Suppressor macrophage treated with lipopolysaccharide for 1 hour (primary cell): ENCODE data around the gene PSG7.
"Not testable (repeated sequence)": the region's sequence is repeated elsewhere in the genome, so short reads cannot be mapped to it uniquely, and the experiment has no call there.

Experiments used
- DNase-seq, 3 donors: peaks; one replicate each; pipeline ENCODE4 v3.0.0-alpha.2; 2020 to 2022

The PSG7 gene

DNA sequence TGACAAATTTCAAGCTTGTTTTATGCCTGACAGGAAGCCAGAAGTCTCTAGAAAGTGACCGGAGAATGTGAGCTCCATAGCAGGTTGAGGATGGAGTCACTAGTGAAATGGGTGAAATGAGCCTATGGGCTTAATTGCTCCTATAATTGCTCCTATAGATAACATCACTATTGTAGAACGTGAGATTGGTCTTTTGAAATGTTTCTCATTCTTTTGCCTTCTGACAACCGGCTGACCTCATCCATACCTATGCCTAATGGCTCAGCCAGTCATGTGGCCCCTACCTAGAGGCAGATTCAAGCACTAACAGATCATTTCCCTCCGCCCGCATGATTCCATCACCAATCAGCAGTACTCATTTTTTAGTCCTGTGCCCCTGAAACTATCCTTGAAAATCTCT, 23.5 kb downstream of the PSG7 start:
- DNase-seq: not testable (repeated sequence)

DNA sequence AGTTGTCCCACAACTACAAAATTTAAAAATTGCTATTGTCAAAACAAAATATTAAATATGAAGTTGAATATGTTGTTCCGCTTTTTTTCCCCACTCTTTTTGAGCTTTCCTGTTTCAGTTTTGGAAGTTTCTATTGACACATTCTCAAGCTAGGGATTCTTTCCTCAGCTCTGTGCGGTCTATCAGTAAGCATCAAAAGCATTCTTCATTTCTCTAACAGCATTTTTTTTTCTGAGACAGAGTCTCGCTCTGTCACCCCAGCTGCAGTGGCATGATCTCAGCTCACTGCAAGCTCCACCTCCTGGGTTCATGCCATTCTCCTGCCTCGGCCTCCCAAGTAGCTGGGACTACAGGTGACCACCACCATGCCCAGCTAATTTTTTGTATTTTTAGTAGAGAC, 24.1 kb downstream of the PSG7 start:
- DNase-seq: not testable (repeated sequence)

DNA sequence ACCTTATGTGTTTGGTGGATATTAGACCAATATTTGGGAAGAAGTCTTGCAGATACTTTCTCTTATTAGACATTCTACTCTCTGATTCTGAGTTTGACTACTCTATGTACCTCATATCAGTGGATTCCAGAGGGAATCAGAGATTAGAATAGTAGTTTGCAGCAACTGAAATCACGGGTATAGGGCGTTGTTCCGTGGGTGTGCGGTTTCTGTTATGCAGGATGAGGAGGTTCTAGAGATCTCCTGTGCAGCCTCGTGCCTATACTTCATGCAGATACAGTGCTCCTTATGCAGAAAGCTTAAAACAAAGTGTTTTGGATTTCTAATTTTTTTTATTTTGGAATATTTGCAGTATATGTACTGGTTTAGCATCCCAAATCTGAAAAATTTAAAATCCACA, 25.3 kb downstream of the PSG7 start:
- DNase-seq: not testable (repeated sequence)

DNA sequence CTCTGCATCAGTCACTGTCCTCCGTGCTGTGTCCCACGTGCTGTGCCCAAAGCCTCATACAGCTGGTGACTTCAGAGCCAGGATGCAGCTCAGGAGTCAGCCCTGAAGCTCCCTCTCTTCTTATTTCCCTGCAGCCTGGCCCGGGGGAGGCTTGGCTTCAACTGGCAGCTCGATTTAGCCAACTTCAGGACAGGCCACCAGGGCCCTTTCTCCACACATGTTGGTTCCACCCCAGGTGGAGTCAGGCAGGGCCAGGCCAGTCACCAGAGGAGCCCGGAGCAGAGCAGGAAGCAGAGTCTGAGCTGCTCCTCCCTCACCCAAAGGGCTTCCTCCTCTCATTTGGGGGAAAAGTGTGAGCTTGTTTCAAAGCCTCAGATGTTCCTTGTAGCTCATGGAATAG, 30.8 kb downstream of the PSG7 start:
- DNase-seq: not testable (repeated sequence)

DNA sequence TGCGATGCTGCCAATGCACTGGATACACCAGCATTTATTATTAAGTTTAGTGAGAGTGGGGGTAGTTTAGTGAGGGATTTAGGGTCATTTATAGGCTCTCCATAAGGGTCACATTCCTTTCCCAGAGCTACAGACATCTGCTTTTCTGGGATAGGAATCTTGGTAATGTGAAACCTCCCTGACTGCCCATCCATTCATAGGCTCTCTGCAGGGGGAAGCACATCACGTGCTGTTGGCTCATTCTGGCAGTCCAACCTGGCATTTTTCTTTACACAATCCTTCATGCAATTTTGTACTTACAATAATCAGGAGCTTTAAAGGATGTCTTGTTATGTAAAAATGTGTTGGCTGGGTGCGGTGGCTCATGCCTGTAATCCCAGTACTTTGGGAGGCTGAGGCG, 36.4 kb downstream of the PSG7 start:
- DNase-seq: not testable (repeated sequence)

DNA sequence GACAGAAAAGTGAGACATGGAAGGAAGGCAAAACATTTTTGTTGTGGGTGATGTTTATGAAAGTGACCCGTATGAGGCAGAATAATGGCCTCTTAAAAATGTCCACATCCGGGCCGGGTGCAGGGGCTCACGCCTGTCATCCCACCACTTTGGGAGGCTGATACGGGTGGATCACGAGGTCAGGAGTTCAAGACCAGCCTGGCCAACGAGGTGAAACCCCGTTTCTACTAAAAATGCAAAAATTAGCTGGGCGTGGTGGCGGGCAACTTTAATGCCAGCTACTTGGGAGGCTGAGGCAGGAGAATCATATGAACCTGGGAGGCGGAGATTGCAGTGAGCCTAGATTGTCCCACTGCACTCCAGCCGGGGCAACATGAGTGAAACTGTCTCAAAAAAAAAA, 37.3 kb downstream of the PSG7 start:
- not testable (repeated sequence) for DNase-seq

DNA sequence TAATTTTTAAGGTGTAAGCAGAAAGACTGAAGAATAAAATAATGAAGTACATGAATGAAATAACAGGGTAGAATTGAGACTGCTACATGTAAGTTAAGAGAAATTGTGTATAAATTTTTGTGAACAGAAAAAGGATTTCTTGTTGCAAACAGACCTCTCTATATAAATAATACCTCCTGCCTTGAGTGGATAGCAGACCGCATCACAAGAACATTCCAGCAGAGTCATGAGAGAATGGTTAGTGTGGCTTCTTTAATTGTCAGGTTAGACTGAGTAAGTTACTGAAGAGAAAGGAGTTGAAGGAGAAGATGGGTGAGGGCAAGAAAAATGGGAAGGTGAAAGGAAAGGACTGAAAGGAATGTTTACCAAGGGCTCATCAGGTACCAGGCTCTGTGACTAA, 37.9 kb downstream of the PSG7 start:
- DNase-seq: not testable (repeated sequence)

DNA sequence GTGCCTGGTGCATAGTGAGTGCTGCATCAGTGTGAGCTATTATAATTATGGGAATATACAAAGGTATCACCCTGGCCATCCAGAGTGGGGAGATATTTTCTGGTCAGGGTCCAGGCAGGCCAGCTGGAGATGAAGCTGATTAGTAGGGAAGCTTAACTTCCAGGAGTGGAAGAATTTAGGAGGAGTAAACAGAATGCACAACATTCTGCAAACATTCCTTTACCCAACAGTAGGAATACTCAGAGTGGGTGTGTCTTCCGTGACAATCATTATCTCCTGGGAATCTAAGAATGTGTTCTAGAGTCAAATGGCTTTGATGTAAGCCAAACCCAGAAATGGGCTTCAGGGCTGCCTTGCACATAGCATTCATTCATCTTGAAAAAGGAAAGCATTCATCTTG, 38.4 kb downstream of the PSG7 start:
- not testable (repeated sequence) for DNase-seq

DNA sequence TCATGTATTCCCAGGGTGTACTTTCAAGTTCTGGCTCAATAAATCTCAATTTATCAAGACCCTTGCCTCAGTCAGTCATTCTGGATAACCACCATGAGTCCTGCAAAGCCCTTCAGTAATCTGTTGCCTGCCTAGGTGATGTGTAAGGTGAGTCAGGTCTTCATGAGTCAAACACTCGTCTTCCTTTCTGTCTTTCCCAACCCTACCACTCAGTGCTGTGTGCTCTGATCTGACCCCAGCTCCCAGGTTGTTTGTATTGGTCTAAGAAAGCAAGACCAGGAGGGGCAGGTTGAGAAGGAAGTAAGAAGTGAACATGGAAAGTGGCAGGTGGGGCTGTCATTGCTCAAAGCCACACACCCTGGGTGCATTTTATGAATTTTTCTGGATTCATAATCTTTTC, 39.3 kb downstream of the PSG7 start:
- not testable (repeated sequence) for DNase-seq

DNA sequence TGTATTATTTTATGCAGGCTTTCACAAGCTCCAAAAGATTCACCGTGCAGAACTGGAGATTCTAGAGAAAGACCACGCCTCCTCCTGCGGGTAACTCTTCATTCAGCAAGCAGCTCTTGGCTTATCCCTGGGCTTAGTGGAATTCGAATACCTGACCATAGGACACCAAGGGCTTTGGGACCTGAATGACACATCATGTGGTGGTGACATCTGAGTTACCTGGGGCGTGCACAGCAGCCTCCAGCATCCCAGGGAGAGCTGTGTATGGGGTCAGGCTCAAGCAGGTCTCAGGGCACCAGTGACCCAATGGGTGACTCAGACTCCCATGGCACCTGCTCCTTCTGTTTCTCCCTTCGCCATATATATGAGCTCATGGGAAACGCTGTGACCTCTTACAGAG, 46.6 kb downstream of the PSG7 start:
- not testable (repeated sequence) for DNase-seq

DNA sequence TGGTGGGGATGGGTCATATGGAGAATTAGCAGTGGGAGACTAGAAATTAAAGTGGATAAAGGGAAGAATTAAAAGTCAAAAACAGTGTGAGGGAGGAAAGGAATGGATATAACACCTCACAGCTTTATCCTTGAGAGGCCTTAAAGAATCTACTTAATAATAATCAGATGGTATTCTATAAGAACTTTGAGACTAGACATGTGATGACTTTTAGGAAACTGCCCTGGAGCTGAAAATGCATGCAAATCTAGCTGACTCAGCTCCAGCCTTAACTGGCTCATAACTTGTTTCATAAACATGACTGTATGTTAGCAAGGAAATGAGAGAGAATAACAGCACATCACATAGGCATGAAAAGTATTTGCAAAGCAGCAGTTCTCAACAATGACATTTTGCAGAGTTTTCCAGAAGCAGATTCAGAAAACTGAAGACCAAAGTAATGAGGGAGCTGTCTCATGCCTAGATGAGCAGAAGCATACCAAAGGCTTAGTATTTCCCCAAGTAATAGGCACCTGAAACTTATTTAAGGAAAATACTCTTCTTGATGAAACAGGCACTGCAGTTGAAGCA, 49.0 kb downstream of the PSG7 start:
- DNase-seq: not testable (repeated sequence)

DNA sequence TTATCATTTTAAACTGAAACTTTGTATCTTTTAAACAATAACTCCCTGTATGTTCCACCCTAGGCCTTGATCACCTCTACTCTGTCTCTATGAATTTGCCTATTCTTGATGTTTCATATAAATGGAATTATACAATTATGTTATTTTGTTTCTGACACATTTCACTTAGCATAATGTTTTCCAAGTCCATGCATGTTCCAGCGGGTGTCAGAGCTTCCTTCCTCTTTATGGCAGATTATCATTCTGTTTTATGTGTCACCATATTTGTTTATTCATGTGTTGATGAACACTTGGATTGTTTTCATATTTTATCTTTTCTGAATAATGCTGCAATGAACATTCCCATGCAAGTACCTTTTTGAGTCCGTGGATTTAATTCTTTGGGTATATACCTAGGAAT, 54.3 kb downstream of the PSG7 start:
- DNase-seq: not testable (repeated sequence)

DNA sequence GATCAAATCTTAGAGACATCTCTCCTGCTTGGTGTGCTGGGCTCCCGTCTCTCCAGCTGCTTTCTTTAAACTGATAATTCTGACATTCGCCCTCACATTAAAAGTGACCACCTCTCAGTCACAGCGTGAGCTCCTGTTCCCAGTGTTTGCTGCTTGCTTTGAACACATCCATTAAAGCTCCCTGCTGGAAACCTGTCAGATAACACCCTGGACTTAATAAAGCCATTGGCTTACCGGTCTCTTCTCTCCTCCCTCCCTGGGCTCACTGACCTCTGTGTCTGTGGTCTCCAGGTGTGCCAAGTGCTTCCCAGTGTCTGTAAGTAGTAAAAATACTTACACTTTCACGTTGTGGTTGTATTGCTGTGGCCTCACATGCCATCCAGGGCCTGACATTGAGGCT, 55.0 kb downstream of the PSG7 start:
- not testable (repeated sequence) for DNase-seq

DNA sequence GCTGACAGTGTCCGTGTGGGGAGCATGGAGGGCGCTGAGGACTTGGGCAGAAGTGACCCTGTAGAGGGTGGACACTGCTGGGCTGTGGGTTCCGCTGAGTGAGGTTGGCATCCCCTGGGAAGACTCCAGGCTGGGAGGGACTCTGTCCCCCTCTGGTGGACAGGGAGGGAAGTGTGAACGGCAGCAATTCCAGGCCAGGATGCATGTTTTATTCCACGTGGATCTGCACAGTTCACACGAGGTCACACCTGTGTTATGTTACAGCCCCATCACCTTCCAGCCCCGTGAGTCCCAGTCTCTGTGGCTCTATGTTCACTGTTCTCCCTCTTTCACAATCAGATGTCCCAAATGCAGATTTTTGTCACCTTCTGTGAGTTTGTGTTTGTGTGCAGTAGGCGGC, 55.7 kb downstream of the PSG7 start:
- not testable (repeated sequence) for DNase-seq

DNA sequence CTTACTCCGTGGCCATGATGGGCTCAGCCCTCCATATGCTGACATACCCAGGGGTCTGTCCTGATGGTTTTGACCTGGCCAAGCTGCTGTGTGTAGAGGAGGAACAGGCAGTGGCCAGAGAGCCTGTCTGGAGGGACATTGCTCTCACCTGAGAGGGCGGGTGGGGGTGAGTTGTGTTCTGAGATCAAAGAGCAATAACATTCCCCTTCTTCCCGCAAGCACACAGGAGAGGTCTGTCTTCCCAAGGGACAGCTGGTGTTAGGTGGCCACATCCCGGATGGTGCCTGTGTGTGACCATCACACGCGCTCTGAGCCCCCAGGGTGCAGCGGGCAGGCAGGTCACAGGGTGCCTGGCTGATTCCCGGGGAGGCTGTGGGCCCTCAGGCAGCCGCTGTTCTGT, 56.4 kb downstream of the PSG7 start:
- DNase-seq: not testable (repeated sequence)

DNA sequence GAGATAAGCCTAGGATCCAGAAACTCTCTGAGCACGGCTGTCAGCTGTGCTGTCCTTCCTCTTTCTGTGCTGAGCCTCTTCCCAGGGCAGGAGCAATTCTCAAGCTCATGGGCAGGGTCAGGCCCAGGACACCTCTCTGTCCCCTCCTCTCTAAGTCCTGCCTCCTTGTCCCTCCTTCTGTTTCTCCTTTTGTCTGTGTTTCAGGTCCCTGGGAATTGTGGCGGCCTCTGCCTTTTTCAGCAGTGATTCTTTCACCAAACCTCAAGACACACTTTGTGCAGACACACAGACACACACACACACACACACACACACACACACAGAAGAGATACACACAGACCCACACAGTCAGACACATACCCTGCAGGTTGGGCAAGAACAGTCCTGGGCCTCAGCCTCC, 57.4 kb downstream of the PSG7 start, which contains the start of gene PSG1:
Gene PSG1, minus strand, starts transcription at position 101 of the 400 bp plus-strand sequence. CDS start 132 bp downstream, outside the sequence.
- DNase-seq: no peak

DNA sequence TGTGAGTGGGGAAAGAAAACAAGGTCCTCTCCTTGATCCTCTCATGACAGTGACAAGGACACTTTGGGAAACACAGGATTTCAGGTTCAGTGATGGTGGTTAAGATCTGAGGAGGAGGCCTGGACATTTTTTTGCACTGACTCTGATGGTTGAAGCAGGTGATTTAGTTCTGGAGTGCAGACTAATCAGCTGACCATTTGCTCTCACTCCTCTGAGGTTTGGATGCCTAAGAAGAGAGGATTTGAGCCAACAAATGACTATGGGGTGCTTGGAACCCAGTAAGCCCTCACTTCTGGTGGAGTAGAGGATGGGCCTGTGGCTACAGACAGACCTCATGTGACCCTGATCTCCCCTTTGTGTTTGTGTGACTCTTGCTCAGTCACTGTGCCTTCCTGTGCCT, 60.4 kb downstream of the PSG7 start:
- not testable (repeated sequence) for DNase-seq

DNA sequence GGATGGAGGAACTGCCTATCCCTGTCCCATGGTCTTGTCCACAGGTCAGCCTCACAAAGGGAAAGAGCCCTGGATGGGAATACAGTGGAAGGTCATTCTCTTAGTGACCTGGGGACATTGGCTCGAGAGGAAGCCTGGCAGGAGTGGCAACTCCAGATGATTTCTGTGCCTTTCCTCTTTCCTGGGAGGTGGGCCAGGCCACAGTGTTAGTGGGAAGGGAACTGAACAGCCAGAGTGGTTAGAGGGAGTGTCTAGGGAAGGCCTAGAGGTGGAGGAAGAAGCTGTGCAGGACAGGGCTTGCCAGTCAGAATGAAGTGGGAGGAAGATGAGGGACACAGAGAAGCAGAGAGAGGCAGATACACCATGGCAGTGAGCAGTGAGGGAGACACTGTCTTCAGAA, 61.1 kb downstream of the PSG7 start:
- DNase-seq: not testable (repeated sequence)

DNA sequence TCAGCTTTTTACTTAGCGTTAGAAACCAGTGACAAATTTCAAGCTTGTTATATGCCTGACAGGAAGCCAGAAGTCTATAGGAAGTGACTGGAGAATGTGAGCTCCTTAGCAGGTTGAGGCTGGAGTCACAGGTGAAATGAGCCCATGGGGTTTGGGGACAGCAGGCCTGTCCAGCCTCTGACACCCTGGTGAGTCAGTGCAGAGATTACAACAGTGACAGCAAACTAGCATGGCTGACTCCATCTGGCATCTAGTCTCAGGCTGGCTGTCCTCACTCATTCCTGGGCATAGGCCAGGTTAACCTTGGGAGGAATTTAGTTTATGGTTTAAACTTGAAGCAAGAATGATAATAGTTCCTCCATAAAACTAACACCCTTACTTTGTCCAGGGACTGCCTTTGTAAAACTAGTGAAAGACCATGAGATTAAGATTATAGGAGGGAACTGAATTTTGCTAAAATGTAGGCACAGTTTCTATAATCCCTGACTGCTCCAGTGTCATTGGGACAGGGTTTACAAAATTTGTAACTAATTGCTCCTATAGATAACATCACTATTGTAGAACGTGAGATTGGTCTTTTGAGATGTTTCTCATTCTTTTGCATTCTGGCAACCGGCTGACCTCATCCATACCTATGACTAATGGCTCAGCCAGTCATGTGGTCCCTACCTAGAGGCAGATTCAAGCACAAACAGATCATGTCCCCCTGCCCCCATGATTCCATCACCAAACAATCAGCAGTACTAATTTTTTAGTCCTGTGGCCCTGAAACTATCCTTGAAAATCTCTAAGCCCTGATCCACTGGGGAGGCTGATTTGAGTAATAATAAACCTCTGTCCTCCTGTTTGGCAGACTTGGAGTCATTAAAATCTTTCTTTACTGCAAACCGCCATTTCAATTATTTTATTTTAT, 61.9 kb downstream of the PSG7 start:
- not testable (repeated sequence) for DNase-seq

DNA sequence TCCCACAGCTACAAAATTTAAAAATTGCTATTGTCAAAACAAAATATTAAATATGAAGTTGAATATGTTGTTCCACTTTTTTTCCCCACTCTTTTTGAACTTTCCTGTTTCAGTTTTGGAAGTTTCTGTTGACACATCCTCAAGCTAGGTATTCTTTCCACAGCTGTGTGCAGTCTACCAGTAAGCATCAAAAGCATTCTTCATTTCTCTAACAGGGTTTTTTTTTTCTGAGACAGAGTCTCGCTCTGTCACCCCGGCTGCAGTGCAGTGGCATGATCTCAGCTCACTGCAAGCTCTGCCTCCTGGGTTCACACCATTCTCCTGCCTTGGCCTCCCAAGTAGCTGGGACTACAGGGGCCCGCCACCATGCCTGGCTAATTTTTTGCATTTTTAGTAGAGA, 62.9 kb downstream of the PSG7 start:
- not testable (repeated sequence) for DNase-seq
